DND-41 (cell line): Measurements from ENCODE around the gene OPALIN.

Source experiments
- ATAC-seq: fragments of 200-7000 bp; cut with Tn5 transposase; 3 replicates; pipeline ENCODE4 v1.9.1; 2021; ENCODE audit warnings: low read depth; ENCODE audit not compliant: insufficient read depth
- DNase-seq: peaks from one replicate; pipeline ENCODE4 v3.0.0-alpha.2; 2020
- H2AFZ ChIP-seq: 2 replicates; pipeline ENCODE4 v1.6.0; 2012; ENCODE audit warnings: low read depth, low read length
- H3K27ac ChIP-seq: 2 replicates; pipeline ENCODE4 v1.5.1; 2012; ENCODE audit warnings: low read length, inconsistent platforms
- H3K27me3 ChIP-seq: fragments of 200-600 bp; sonication (generic); 2 replicates; pipeline ENCODE4 v1.6.0; 2012; ENCODE audit warnings: low read length, mild to moderate bottlenecking, inconsistent platforms; ENCODE audit not compliant: insufficient read depth, poor library complexity
- H3K36me3 ChIP-seq: 2 replicates; pipeline ENCODE4 v1.5.1; 2012; ENCODE audit warnings: low read length, inconsistent platforms; ENCODE audit not compliant: insufficient read depth
- H3K4me1 ChIP-seq: 2 replicates; pipeline ENCODE4 v1.5.1; 2012; ENCODE audit warnings: mild to moderate bottlenecking, low read length; ENCODE audit not compliant: insufficient read depth
- H3K4me2 ChIP-seq: 2 replicates; pipeline ENCODE4 v1.6.0; 2012; ENCODE audit warnings: mild to moderate bottlenecking, moderate library complexity, low read length, inconsistent platforms; ENCODE audit not compliant: insufficient read depth
- H3K4me3 ChIP-seq, 2 experiments: fragments of 200-600 bp in 1 of 2; shearing (Covaris generic) in 1 of 2; 2 replicates each; pipeline ENCODE4 v1.5.1; 2012 to 2016; ENCODE audit warnings: inconsistent platforms in 2 of 2, low read length in 2 of 2, mild to moderate bottlenecking in 2 of 2, low read depth in 1 of 2, moderate library complexity in 1 of 2
- H3K79me2 ChIP-seq: 2 replicates; pipeline ENCODE4 v1.6.0; 2012; ENCODE audit warnings: low read length, inconsistent platforms; ENCODE audit not compliant: insufficient read depth
- H3K9ac ChIP-seq: 2 replicates; pipeline ENCODE4 v1.6.0; 2012; ENCODE audit warnings: low read depth, mild to moderate bottlenecking, inconsistent platforms, low read length, moderate library complexity
- H3K9me3 ChIP-seq: 2 replicates; pipeline ENCODE4 v1.5.1; 2012; ENCODE audit warnings: low read length, moderate library complexity, mild to moderate bottlenecking, inconsistent platforms; ENCODE audit not compliant: insufficient read depth, severe bottlenecking
- H4K20me1 ChIP-seq: 2 replicates; pipeline ENCODE4 v1.6.0; 2012; ENCODE audit warnings: low read length; ENCODE audit not compliant: insufficient read depth
- EZH2 ChIP-seq: IDR thresholded peaks from 3 replicates; pipeline ENCODE4 v1.6.1; 2012; ENCODE audit warnings: borderline replicate concordance, low read depth, mild to moderate bottlenecking, moderate library complexity, low read length, inconsistent platforms; ENCODE audit not compliant: severe bottlenecking
- TF ChIP-seq, protein P1 (sequence below): IDR thresholded peaks from 2 replicates; pipeline ENCODE4 v1.5.1; 2012; ENCODE audit warnings: borderline replicate concordance, low read length, moderate library complexity, mild to moderate bottlenecking; ENCODE audit not compliant: poor library complexity, severe bottlenecking; ENCODE audit errors: extremely low read depth

Gene OPALIN

DNA sequence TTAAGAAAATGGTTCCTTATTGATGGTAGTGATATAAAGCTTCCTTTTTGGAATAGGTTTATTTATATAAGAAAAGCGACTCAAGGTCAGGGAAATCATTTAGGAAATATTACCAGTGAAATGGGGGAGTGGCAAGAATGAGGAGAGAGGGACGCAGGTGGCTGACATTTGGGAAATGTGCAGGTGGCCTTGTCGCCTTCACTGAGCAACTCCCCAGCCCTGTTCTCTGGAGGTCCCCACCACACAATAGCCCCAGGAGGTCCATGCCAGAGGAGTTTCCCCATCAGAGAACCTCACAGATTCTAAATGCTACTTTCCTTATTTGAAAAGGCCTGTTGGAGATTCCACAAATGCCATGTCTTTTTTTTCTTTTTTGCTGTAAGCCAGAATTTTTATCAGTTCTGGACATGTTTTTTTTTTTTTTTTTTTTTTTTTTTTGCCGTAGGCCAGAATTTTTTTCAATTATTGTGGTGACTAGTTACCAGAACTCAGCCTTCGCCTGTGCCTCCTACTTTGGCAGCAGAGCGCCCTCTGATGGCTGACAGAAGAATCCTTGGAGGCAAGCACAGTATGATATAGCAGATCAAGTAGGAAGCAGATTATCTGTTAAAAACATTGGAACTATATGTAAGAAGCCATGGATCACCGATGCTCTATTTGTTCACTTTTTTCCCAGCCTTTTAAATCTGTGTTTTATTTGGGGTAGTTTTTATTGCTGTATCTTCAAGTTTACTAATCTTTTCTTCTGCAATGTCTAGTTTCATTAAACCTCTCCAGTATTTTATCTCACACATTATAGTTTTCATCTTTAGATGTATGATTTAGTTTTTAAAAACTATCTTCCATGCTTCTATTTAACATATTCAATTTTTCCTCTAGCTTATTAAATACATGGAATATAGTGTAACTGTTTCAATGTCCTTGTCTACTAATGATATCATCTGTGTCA lies 18.6 kb downstream of the OPALIN start:
- DNase-seq (peak; percentile 79), ATAC-seq (peak; percentile 99)
- H3K79me2 ChIP-seq, result no peaks in the 10 kb centered on the region
- H3K9ac ChIP-seq, result no peak overlapping the region
- H3K36me3 ChIP-seq, result peaks cover 83% of the 10 kb centered on the region
- H3K4me1 ChIP-seq, result 0 out of 2 replicates have a peak, but pooled peaks cover 8% of the 10 kb centered on the region
- H3K4me3 ChIP-seq, result no peak overlapping the region
- no peaks in the 10 kb centered on the region for H4K20me1 ChIP-seq
- H3K27me3 ChIP-seq, result no peaks in the 10 kb centered on the region
- H2AFZ ChIP-seq, result no peak overlapping the region
- H3K4me2 ChIP-seq, result no peak overlapping the region
- H3K27ac ChIP-seq, result no peak overlapping the region
- TF ChIP-seq EZH2, result no peak
- TF ChIP-seq, protein P1, sequence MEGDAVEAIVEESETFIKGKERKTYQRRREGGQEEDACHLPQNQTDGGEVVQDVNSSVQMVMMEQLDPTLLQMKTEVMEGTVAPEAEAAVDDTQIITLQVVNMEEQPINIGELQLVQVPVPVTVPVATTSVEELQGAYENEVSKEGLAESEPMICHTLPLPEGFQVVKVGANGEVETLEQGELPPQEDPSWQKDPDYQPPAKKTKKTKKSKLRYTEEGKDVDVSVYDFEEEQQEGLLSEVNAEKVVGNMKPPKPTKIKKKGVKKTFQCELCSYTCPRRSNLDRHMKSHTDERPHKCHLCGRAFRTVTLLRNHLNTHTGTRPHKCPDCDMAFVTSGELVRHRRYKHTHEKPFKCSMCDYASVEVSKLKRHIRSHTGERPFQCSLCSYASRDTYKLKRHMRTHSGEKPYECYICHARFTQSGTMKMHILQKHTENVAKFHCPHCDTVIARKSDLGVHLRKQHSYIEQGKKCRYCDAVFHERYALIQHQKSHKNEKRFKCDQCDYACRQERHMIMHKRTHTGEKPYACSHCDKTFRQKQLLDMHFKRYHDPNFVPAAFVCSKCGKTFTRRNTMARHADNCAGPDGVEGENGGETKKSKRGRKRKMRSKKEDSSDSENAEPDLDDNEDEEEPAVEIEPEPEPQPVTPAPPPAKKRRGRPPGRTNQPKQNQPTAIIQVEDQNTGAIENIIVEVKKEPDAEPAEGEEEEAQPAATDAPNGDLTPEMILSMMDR, result peak; percentile 89
- H3K9me3 ChIP-seq, result peaks cover 4% of the 10 kb centered on the region

DNA sequence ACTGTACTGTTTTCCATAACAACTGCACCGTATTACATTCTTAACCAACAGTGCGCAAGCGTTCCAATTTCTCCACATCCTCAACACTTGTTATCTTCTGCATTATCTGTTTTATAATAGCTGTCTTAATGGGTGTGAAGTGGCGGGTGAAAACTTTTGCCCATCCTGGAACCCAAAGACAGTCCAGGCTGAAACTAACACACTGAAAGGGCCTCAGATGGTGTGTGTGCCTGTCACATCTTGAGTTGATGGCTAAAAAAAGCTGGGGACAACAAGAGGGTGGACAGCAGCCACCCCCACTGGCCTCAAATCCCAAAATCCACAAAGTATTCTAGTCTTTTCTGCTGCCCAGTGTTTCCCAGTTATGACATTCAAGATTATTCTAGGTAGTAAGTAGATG lies 19.4 kb downstream of the OPALIN start:
- H3K9me3 ChIP-seq, result no peaks in the 10 kb centered on the region
- no peaks in the 10 kb centered on the region for H3K79me2 ChIP-seq
- H3K27me3 ChIP-seq, result no peaks in the 10 kb centered on the region
- H3K9ac ChIP-seq, result no peak overlapping the region
- ATAC-seq, result no peak
- DNase-seq, result no peak
- H4K20me1 ChIP-seq, result no peaks in the 10 kb centered on the region
- no peak overlapping the region for H3K4me3 ChIP-seq
- no peak overlapping the region for H2AFZ ChIP-seq
- TF ChIP-seq, protein P1, result no peak
- TF ChIP-seq EZH2, result no peak
- H3K4me2 ChIP-seq, result no peak overlapping the region
- H3K27ac ChIP-seq, result 0 out of 2 replicates have a peak overlapping the region, but pooled peaks have one; percentile 22
- H3K4me1 ChIP-seq, result peaks cover 9% of the 10 kb centered on the region; the same call in 1 of the 2 replicates
- H3K36me3 ChIP-seq, result peaks cover 85% of the 10 kb centered on the region

DNA sequence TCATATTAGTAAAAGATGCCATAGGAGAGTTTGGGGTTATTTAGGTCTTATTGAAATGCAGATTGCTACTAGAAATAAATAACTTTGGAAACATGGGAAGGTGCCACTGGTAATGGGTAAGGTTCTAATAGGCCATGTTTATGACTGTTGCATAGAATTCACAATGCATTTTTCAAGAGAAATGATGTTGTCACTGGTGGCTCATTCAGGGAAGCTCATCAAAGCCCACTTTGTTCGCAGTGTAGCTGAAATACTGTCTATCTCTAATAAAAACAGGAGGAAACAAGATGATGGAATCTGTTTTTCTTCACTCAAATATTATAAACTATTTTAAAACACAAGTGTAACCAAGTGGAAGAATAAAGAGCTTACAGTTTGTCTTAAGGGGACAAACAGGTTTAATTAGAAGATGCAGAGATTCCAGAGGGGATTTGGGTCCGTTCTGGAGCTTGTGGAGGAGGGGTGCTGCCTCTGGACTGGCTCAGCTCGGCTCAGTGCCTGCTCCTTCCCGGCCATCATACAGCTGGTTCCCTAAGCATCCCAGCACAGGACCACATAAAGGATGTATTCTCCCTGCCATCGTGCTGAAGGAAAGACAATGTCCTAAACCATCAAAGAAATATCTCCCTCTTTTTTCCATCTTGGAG lies 20.4 kb downstream of the OPALIN start:
- no peak for TF ChIP-seq EZH2
- TF ChIP-seq, protein P1, result no peak
- Histone ChIP-seq H3K27ac (peak overlapping the region; percentile 52; the same call in 1 of the 2 replicates), H3K27me3 (no peaks in the 10 kb centered on the region), H3K9me3 (no peaks in the 10 kb centered on the region), H3K36me3 (peaks cover 85% of the 10 kb centered on the region), H3K4me2 (no peak overlapping the region), H3K4me3 (no peak overlapping the region), H3K79me2 (no peaks in the 10 kb centered on the region), H4K20me1 (no peaks in the 10 kb centered on the region), H3K9ac (no peak overlapping the region), H3K4me1 (peaks cover 18% of the 10 kb centered on the region), H2AFZ (no peak overlapping the region)
- DNase-seq (no peak), ATAC-seq (no peak)
